Skin epidermis (tissue), 12 donors: Measurements from ENCODE around the gene NAV3.

Source experiments
- H3K27ac ChIP-seq, 21 experiments: fragments of 200-600 bp; sonication (generic) in 11 of 21; one replicate each; pipeline ENCODE4 v1.5.0; 2020; ENCODE audit warnings: mild to moderate bottlenecking in 3 of 21, inconsistent platforms in 2 of 21, moderate library complexity in 2 of 21
- H3K4me3 ChIP-seq, 7 experiments: fragments of 200-600 bp; sonication (generic) in 2 of 7; one replicate each; pipeline ENCODE4 v1.5.0; 2020; ENCODE audit warnings: inconsistent platforms in 2 of 7, mild to moderate bottlenecking in 2 of 7, moderate library complexity in 1 of 7

NAV3 gene

DNA sequence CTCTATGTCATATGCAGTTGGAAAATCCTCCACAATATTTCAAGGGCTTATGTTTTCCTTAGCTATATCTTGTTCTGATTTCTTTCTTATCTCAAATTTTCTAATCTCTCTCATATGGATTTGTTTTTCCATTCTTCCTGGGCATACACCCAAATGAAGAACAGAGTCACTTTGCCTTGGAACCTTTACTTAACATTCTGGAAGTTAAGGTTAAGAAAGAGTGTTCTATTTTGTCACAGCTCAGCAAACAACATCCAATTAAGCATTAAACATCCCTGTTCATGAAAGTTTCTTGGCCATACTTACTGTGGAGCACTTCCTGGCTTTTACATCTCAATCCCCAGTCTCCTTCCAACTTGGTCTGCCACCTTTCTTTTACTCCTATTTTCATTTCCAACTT lies 5.3 kb downstream of the NAV3 start:
- Histone ChIP-seq H3K27ac (no peak overlapping the region), H3K4me3 (no peak overlapping the region)

DNA sequence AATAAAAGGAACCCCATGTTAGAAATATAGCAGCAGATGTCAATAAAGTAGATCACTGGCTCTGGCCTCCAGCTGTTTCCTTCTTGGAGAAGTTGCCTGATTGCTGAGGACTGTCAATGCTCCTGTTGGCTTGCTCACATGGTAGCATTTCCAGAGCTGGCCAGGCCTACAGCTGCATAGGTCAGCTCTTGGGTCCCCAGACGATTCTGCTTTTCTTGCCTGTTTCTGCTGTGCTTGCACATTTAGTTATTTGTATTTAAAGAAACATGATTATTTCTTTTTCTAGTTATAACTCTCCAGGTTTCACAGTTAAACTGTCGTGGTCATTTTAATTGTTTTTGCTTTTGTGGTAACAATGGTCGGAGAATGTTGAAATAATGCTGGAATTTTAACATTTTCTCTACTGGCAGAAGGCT lies 7.2 kb downstream of the NAV3 start:
- peak overlapping the region in 1 of 21 experiments; percentile 49 for H3K27ac ChIP-seq
- no peak overlapping the region for H3K4me3 ChIP-seq

DNA sequence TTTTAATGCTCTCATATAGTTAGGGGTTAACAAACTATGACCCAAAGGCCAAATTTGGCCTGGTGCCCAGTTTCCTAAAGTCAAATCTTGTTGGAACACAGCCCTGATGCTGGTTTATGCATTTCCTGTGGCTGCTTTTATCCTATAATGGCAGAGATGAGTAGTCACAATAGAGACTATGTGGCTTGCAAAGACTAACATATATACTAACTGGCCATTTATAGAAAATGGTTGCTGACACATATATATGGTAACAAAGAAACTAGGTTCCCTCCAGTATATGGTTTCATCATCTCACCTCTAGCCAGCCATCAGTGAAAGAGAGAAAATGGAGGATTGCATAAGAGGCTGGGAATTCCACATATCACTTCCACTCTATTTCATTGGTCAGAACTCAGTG lies 10.8 kb downstream of the NAV3 start:
- Histone ChIP-seq H3K27ac (no peak overlapping the region), H3K4me3 (no peak overlapping the region)

DNA sequence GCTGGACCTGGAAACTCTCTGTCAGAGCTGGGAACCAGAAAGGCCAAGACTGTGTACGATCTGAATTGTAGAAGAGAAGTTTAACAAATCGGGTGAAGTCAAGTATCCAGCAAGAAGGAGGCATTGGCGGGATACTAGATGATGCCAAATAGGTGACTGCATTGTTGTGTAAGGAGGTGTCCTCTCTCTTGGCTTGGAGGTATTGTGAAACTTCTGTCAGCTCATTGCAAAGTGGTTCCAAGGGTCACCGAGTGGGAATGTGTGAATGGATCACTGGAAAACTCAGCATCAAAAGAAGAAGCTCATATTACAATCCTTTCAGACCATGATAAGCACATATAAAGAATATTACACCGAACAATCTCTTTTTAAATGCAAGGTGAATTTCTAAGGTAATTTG lies 11.7 kb downstream of the NAV3 start:
- Histone ChIP-seq H3K4me3 (no peak overlapping the region), H3K27ac (no peak overlapping the region)

DNA sequence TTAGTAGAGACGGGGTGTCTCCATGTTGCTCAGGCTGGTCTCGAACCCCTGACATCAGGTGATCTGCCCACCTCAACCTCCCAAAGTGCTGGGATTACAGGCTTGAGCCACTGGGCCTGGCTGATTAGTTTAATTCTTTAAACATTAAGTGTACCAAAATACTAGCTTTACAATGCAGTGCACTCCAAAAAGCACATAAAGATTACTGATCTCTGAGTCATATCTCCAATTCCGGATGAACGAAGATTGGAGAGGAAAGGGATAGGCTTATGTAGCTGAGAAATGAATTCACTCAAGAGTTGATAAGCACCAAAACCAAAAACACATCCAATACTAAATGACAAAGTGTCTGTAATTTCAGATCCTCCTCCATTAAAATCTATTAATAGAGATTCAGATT lies 15.1 kb downstream of the NAV3 start:
- H3K4me3 ChIP-seq: no peak overlapping the region
- H3K27ac ChIP-seq: no peak overlapping the region

DNA sequence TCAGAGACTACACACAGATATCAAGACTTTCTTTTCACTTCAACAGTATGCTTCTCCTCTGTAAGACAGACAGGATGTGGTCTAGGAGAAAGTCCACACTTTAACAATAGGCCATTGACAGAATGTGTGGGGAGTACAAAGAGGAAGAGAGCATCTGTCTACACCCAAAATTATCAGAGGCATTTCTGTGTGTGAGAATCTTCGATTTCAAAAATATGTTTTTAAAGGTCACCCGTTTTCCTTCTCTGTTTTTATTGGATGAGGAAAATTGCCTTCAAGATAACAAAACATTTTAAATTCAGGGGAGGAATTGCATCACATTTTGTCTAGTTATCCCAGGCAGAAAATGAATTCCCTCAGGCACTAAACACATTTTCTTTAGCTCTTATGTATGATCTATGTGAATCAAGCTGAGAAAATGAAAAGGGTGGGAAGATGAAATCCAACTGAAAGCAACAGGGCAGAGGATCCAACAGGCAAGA lies 16.4 kb downstream of the NAV3 start:
- Histone ChIP-seq H3K27ac (no peak overlapping the region), H3K4me3 (no peak overlapping the region)

DNA sequence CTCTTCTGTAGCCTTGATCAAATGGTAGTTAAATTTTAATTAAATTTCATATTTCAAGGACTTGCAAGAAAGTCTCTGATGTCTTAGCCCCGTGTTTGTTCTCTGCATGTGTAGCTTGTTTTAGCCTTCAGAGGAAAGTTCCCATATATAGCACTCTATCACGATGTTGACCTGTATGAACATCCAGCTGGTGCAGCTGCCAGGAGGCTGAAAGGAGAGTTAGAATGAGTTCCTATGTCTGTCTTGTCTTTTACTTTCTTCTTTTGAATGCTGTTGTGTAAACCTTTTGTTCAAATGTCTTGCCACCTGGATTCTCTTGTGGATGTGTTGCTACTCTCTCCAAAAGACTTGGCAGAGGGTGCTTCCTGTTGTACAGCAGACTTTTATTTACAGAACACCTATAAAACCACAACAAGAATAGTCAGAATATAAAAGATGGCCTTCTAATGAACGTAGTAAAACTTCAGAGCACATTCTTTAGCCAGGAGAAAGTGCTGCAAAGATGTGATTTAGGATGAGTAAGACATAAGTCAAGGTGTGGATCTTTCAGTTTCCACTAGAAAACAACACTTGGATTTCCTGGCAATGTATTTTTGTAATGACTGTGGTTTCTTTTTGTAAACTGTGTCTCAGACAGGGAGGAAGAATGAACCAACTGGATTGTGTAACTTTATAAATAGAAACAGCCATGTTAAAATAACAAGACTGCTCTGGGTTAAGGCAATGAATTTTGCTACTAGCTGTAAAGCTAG lies 17.2 kb downstream of the NAV3 start:
- Histone ChIP-seq H3K4me3 (no peak overlapping the region), H3K27ac (peak overlapping the region in 3 of 21 experiments; percentile 26 to 57 (median 44))

DNA sequence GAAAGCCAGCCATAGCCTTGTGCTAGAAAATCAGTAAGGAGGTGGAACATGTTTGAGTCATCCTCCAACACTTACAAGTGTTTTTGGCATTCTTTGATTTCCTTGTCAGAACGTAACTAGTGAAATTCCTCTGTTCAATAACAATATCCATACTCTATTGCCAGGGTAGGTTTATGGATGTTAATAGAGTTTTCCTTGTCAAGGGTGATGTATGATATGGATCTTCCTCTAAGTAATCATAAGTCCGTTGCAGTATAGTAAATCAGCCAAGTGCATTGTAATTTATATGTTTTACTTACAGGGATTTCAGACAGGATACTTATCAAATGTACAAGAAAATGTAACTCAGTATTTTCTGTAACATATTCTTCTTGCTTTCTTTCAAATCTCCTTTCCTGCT lies 19.4 kb downstream of the NAV3 start:
- no peak overlapping the region for H3K27ac ChIP-seq

DNA sequence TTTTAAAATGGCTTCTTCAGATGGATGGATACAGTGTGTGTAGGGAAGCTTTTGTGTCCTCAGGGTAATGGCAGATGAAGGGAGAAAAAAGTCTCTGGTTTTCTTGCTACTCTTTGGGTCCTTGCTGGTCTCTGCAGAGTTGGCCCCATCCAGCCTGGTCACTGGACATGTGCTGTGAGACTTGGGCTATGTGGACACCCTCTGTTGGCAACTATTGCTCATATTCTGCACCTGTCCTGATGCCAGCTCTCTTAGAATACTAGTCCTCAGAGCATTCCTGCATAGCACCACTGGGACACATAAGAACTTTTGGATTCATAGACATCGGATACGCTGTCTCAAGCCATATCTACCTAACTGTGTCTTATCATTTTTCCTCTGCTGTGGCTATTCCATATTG lies 20.0 kb downstream of the NAV3 start:
- H3K4me3 ChIP-seq: no peak overlapping the region
- H3K27ac ChIP-seq: no peak overlapping the region

More for the DNA sequence above, 19.4 kb downstream of the NAV3 start:
- no peak overlapping the region for H3K4me3 ChIP-seq

DNA sequence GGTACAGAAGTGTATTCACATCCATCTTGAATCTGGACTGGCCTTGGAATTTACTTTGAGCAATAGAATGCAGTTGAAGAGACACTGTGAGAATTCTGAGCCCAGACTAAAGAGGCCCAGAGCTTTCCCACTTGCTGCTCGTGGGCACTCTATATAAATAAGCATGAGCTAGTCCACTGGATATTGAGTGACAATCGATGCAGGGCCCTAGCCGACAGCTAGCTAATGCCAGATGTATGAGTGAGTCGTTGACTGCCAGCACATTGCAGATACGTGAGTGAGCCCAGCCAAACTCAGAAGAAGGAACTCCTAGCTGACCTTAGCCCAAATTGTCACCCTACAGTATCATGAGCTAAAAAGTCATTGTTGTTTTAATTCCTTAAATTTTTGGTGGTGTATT lies 24.9 kb downstream of the NAV3 start:
- H3K4me3 ChIP-seq: no peak overlapping the region
- no peak overlapping the region for H3K27ac ChIP-seq

DNA sequence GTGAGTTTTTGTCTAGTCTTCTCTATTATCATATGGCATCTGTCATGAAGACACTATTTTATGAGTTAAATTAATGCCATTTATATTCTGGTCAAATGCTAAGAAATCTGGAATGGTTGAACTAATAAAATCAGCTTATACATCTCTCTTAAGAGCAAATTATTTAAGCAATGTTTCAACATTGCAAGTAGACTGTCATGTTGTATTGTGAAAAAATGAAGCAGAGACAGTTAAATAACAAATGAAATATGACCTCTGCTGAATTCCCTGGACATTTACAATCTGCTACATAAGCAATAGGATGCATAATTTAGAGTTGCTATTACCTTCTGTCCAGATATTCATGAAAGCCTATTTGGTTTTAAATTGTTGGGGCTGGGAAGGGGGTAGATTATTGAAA lies 30.6 kb downstream of the NAV3 start:
- Histone ChIP-seq H3K4me3 (no peak overlapping the region), H3K27ac (no peak overlapping the region)

DNA sequence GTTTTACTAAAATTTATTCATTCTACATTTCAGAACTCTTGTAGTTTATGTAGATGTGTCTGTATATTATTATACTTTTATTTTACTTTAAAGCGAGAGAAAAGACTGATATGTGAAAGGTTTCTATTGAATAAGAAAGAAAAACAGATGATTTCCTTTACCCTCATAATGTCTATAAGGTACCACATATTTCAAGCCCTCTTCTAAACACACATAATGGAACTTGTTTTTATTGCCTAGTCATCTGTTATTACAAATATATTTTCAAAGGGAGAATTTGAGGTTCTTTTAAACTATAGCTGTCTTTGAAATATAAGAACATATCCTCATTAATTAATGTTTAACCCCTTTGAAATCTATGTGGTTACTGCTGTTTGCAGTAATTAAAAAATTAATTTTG lies 34.5 kb downstream of the NAV3 start:
- H3K27ac ChIP-seq: no peak overlapping the region
- no peak overlapping the region for H3K4me3 ChIP-seq

DNA sequence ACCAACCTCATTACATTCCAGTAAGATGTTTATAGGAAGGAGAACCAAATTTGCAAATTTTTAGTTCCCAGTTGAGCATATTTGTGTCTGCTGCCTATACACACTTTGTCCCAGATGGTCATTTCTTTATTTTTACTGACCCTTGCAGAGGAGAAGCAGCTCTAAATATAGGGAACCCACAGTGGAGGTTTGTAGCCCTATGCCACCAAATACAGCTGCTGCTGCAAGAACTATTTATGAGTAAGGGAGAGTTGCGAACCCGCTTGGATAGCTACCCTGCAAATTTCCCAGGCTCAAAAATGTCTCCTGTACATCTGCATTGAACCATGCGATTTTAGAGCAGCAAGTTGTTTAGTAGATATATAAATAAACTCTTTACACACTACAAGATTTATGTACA lies 48.2 kb downstream of the NAV3 start:
- H3K4me3 ChIP-seq: no peak overlapping the region
- H3K27ac ChIP-seq: no peak overlapping the region

DNA sequence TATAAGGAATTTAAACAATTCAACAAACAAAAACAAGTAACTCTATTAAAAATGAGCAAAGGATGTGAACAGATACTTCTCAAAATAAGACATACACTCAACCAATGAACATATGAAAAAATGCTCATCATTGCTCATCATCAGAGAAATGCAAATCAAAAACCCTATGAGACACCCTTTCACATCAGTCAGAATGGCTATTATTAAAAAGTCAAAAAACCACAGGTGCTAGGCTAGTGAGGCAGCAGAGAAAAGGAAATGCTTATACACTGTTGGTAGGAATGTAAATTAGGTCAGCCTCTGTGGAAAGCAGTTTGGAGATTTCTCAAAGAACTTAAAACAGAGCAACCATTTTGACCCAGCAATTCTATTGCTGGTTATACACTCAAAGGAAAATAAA lies 52.0 kb downstream of the NAV3 start:
- H3K27ac ChIP-seq: no peak overlapping the region

DNA sequence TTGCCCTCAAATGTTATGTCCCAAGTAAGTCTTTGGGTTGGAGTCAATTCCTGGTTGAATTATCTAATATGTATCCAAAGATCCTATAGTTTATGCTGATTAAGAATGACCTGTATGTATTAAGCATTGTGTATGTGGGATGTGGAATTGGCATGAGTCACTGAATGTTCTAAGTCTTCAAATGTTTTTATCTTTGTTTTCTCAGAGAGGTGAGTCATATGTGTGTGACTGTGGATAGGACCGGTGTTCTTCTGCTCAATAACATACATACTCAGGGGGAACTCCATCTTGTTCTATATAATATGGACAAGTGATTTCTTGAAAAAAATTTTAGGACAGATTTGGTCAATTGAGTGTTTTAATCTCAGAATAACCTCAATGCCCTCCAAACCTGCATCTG lies 57.9 kb downstream of the NAV3 start:
- Histone ChIP-seq H3K27ac (no peak overlapping the region), H3K4me3 (no peak overlapping the region)

More for the DNA sequence above, 52.0 kb downstream of the NAV3 start:
- H3K4me3 ChIP-seq: no peak overlapping the region

DNA sequence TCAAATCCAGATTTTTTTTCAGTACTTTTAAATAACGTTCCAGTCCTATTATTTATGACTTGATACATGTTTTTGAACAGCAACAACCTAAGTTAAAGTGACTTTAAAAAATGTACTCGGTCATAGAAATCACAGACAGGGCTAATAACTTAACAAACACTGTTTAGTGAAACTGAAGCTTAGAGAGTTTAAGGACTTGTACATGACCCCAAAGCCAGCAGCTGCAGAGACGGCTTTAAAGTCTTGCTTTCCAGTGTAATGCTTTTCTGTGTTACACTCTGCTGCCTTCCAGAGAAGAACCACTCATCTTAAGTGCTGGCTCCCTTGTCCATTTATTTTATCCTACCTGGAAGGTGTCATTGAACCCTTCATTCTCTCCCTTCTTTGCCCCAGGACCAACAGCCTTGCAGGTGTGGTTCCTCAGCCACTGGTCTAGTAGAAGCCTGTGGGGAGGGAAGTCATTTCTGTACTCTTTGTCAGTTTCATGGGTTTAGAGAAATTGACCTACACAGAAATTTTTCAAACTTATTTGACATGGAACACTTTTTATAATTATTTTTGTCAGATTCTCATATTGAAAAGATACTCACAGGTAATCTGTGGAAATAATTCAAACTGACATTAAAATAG lies 60.9 kb downstream of the NAV3 start:
- H3K4me3 ChIP-seq: no peak overlapping the region
- no peak overlapping the region for H3K27ac ChIP-seq

DNA sequence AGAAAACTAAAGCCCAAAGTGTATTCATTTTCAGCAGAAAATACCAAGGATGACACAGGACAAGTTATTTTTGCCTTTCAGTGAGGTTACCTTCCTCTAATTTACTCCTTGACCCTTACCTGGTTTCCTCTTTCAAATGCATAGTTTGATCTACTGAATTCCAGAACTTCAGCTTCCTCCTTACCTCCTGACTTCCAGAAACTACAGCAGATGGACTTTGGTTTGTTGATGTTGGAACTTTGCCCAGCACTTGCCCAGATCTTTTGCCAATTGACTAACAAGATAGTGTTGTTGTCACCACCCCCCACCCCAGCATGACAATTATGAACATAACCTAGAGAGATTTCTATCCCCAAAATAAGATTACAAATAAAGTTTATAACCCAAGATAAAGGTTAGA lies 63.2 kb downstream of the NAV3 start:
- Histone ChIP-seq H3K4me3 (no peak overlapping the region), H3K27ac (no peak overlapping the region)

DNA sequence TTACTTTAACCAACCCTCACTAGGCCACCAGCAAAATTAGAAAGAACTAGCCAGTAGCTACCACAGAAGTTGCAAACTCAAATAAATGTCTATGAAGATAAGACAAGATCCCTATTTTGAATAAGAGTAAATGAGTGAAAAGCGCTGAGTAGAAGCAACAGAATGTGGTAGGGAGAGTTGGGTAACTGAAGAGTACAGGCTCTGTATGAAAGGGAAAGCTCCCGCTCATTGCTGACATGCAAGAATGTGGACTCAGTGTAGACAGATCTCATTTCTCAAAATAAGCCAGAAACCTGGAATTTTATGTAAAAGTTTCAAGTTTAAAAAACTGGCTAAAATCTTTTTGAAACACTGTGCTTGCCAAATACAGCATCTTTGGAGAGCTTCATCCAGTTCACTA lies 63.9 kb downstream of the NAV3 start:
- Histone ChIP-seq H3K27ac (no peak overlapping the region), H3K4me3 (no peak overlapping the region)

DNA sequence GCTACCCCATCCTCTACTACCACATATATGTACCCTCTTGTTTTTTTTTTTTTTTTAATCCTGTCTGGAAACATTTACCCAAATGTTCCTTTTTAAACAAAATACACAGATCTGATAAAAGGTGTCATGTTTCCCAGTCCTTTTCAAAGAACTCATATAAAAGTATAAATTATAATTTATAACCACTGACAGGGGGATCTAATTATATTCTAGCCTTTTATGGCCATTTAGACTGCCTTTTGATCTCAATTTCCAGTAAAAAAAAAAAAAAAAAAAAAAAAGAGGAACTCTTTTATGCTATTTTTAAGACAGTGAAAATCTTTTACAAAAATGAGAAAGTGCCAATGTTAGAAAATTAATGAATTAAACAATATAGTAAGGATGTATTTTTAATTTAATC lies 65.0 kb downstream of the NAV3 start:
- Histone ChIP-seq H3K27ac (no peak overlapping the region), H3K4me3 (no peak overlapping the region)

DNA sequence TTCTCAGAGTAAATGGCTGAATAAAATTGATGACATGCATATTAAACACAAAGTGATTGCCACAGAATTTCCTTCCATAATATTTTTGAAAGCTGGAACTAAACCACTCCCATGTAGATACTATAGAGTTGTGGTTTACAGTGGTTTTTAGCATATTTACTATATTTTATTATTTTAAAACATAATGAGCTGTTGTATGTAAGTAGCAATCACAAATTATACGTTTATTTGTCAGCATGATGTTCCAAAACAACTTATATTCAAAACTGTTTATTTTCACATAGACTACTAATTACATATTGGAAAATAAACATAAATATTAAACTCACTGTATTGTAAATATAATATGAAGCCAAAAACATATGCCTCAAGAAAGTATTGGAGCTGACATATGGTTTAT lies 77.2 kb downstream of the NAV3 start:
- no peak overlapping the region for H3K27ac ChIP-seq

DNA sequence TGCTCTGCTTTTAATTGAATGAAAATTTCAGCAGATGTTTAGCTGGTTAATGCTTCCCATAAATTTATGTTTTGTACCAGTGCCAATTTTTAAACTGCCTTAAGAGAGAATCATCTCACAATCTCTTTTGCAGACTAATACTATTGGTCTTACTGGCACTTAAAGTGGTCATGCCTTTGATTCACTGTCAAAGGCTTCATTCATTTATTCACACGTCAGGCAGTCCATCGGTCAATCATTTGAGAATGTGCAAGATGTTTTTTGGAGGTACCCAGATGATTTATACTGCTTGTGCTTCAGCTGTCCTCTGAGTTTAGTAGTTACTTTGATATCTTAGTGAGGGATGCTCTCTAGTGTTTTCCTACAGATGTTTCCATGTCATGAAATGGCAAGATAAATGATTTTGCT lies 83.4 kb downstream of the NAV3 start:
- H3K4me3 ChIP-seq: no peak overlapping the region

More for the DNA sequence above, 77.2 kb downstream of the NAV3 start:
- no peak overlapping the region for H3K4me3 ChIP-seq

More for the DNA sequence above, 83.4 kb downstream of the NAV3 start:
- no peak overlapping the region for H3K27ac ChIP-seq
